K562 (cell line): Measurements from ENCODE around the gene SUDS3. TPM values are rescaled to one million over a fixed set of nuclear protein-coding genes. Genes with fewer than 3 reads are reported as not detected.
A peak's percentile ranks its signal among the peaks of the same experiment; 100 is the strongest.

Source experiments
- BDP1 ChIP-seq: IDR thresholded peaks from 3 replicates; pipeline ENCODE4 v1.6.1; 2011; ENCODE audit not compliant: insufficient read length, insufficient read depth
- CHD2 ChIP-seq: IDR thresholded peaks from 2 replicates; pipeline ENCODE4 v1.6.1; 2011; ENCODE audit warnings: low read depth, low read length
- CXXC5 ChIP-seq: fragments of 250-450 bp; sonication (Bioruptor Pico); IDR thresholded peaks from 2 replicates; pipeline ENCODE4 v1.8.0; 2022; ENCODE audit warnings: inconsistent platforms, mild to moderate bottlenecking, moderate library complexity
- ELF1 ChIP-seq: fragments of 200-800 bp; sonication (Bioruptor generic); IDR thresholded peaks from 2 replicates; pipeline ENCODE4 v1.6.1; 2016; ENCODE audit warnings: missing genetic modification characterization, missing compliant biosample characterization
- GABPA ChIP-seq: fragments of 200-800 bp; sonication (Bioruptor generic); conservative IDR thresholded peaks from 2 replicates; pipeline ENCODE4 v1.6.1; 2016; ENCODE audit warnings: low read depth, missing genetic modification characterization, missing compliant biosample characterization
- MAFG ChIP-seq: fragments of 450-650 bp; conservative IDR thresholded peaks from 2 replicates; pipeline ENCODE4 v1.6.1; 2016; ENCODE audit warnings: missing genetic modification characterization, missing compliant biosample characterization
- MAZ ChIP-seq, 2 experiments: fragments of 450-650 bp in 1 of 2; sonication (generic) in 1 of 2; formaldehyde crosslinking; IDR thresholded peaks in 1 of 2; conservative IDR thresholded peaks in 1 of 2; 2 replicates each; pipeline versions ENCODE4 v1.4.0 to v1.5.0; 2020; ENCODE audit warnings: mild to moderate bottlenecking in 1 of 2, missing genetic modification reagents in 1 of 2
- NFATC3 ChIP-seq: fragments of 450-650 bp; IDR thresholded peaks from 2 replicates; pipeline ENCODE4 v1.6.1; 2017; ENCODE audit warnings: mild to moderate bottlenecking
- PHB2 ChIP-seq: fragments of 450-650 bp; IDR thresholded peaks from 2 replicates; pipeline ENCODE4 v1.6.1; 2017; ENCODE audit warnings: low read depth
- PTBP1 ChIP-seq: fragments of 200-400 bp; formaldehyde crosslinking; IDR thresholded peaks from 2 replicates; pipeline ENCODE4 v1.6.1; 2017; ENCODE audit warnings: low read depth, low read length
- PURB ChIP-seq: sonication (generic); formaldehyde crosslinking; IDR thresholded peaks from 2 replicates; pipeline ENCODE4 v1.9.0; 2021; ENCODE audit warnings: low read depth, mild to moderate bottlenecking, missing genetic modification reagents
- SMARCA5 ChIP-seq: fragments of 450-650 bp; IDR thresholded peaks from 2 replicates; pipeline ENCODE4 v1.6.1; 2016
- ZNF217 ChIP-seq: sonication (generic); formaldehyde crosslinking; IDR thresholded peaks from 2 replicates; pipeline ENCODE4 v1.8.0; 2022; ENCODE audit warnings: mild to moderate bottlenecking, missing genetic modification reagents
- polyA plus RNA-seq, 8 experiments: library from polyadenylated mRNA; depleted of rRNA in 4 of 8; stranded (reverse) in 5 of 8; unstranded in 3 of 8; fragments of >200 nt; fragmentation: Nextera tagmentation in 2 of 8; fragmentation: Illumina TruSeq in 1 of 8; extraction: Ambion mirVana in 2 of 8; extraction: Trizol in 1 of 8; gene quantifications; 2 replicates each; pipeline versions ENCODE4 v1.2.1 to v1.2.3, GENCODE V29; 2011 to 2014; ENCODE audit warnings: inconsistent platforms in 1 of 8, missing spikeins in 1 of 8
- total RNA-seq, 7 experiments: library from RNA; depleted of rRNA in 6 of 7; stranded (reverse); fragments of >200 nt in 6 of 7; fragmentation: Illumina TruSeq in 2 of 7; extraction: Trizol in 2 of 7; gene quantifications; 2 replicates each; pipeline versions ENCODE4 v1.2.1 to v1.2.3, GENCODE V29; 2011 to 2021; ENCODE audit warnings: low replicate concordance in 1 of 7
- TF ChIP-seq, protein P1 (sequence below): fragments of 250-450 bp; sonication (Bioruptor Pico); IDR thresholded peaks from 2 replicates; pipeline ENCODE4 v1.5.0; 2021; ENCODE audit warnings: mild to moderate bottlenecking, borderline replicate concordance
- TF ChIP-seq, protein P2 (sequence below): sonication (generic); formaldehyde crosslinking; IDR thresholded peaks from 2 replicates; pipeline ENCODE4 v1.9.0; 2022; ENCODE audit warnings: mild to moderate bottlenecking, missing genetic modification reagents
- TF ChIP-seq, protein P3 (sequence below): fragments of 450-650 bp; IDR thresholded peaks from 2 replicates; pipeline ENCODE4 v1.6.1; 2018; ENCODE audit warnings: mild to moderate bottlenecking, low read depth; ENCODE audit not compliant: partially characterized antibody
- TF ChIP-seq, protein P4 (sequence below): sonication (generic); formaldehyde crosslinking; IDR thresholded peaks from 2 replicates; pipeline ENCODE4 v1.8.1; 2023; ENCODE audit warnings: mild to moderate bottlenecking, missing genetic modification reagents
- TF ChIP-seq, protein P5 (sequence below): fragments of 450-650 bp; formaldehyde crosslinking; IDR thresholded peaks from 2 replicates; pipeline ENCODE4 v1.4.0; 2022; ENCODE audit warnings: mild to moderate bottlenecking, moderate library complexity
- TF ChIP-seq, protein P6 (sequence below): sonication (generic); formaldehyde crosslinking; IDR thresholded peaks from 2 replicates; pipeline ENCODE4 v1.8.0; 2022; ENCODE audit warnings: mild to moderate bottlenecking, missing genetic modification reagents

SUDS3 gene
- total and polyA plus RNA-seq, 9 of the 15 experiments (the other 6 are each of a cell fraction or from before 2014, with no cell fraction given), result 6.6 to 30.5 (median 23.3) TPM

DNA sequence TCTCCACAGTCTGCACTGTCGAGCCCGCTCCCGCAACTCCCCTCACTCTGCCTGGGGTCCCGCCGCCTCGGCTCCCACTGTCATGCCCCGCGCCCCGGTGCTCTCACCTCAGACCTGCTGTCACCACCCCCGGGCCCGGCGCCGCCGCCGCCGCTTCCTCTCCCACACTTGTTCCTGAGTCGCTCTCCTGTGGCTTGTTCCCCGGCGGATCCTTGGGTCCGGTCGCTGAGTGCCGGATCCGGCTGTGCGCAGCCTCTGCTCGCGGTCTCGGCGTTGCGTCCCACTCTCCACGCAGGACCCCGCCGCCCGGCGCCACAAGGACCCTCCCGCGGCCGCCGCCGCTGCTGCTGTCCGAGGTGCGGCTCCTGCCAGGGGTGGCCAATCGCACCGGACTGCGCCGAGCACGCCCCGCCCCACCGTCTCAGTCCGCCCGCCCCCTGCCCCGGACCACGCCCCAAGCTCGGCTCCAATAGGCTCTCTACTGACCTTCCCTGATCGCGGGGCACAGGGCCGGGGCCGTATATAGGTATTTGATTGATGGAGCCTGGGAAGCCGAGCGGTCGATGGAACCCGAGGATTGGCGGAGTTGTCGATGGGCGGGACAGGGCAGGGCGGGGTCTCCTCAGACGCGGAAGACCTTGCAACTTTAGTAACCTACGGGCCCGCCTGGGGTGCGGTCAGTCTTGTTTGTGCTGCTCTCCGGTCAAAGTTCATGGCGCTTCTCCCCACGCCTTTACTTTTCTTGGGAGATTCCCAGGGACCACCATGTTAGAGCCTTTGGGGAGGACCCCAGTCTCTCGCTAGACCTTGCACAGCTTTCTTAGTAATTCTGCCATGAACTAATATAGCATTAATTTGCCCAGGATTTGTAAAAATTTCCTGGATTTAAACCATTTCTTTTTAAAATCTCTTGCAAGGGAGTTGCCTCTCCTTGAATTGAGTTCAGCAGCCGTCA, 3.5 kb upstream of the SUDS3 start, which contains the start of gene TAOK3 (continued):
- TF ChIP-seq, protein P1, sequence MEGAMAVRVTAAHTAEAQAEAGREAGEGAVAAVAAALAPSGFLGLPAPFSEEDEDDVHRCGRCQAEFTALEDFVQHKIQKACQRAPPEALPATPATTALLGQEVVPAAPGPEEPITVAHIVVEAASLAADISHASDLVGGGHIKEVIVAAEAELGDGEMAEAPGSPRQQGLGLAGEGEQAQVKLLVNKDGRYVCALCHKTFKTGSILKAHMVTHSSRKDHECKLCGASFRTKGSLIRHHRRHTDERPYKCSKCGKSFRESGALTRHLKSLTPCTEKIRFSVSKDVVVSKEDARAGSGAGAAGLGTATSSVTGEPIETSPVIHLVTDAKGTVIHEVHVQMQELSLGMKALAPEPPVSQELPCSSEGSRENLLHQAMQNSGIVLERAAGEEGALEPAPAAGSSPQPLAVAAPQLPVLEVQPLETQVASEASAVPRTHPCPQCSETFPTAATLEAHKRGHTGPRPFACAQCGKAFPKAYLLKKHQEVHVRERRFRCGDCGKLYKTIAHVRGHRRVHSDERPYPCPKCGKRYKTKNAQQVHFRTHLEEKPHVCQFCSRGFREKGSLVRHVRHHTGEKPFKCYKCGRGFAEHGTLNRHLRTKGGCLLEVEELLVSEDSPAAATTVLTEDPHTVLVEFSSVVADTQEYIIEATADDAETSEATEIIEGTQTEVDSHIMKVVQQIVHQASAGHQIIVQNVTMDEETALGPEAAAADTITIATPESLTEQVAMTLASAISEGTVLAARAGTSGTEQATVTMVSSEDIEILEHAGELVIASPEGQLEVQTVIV, result no peak
- TF ChIP-seq, protein P2, sequence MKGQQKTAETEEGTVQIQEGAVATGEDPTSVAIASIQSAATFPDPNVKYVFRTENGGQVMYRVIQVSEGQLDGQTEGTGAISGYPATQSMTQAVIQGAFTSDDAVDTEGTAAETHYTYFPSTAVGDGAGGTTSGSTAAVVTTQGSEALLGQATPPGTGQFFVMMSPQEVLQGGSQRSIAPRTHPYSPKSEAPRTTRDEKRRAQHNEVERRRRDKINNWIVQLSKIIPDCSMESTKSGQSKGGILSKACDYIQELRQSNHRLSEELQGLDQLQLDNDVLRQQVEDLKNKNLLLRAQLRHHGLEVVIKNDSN (CRISPR knock-in tag), result no peak
- TF ChIP-seq, protein P3, sequence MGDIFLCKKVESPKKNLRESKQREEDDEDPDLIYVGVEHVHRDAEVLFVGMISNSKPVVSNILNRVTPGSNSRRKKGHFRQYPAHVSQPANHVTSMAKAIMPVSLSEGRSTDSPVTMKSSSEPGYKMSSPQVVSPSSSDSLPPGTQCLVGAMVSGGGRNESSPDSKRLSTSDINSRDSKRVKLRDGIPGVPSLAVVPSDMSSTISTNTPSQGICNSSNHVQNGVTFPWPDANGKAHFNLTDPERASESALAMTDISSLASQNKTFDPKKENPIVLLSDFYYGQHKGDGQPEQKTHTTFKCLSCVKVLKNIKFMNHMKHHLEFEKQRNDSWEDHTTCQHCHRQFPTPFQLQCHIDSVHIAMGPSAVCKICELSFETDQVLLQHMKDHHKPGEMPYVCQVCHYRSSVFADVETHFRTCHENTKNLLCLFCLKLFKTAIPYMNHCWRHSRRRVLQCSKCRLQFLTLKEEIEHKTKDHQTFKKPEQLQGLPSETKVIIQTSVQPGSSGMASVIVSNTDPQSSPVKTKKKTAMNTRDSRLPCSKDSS, result no peak
- TF ChIP-seq SMARCA5 (no peak), MAFG (no peak), NFATC3 (no peak), CHD2 (no peak), PHB2 (no peak), MAZ (CRISPR knock-in tag; conservative IDR thresholded peaks at IDR 0.05 in 1 of 2, IDR thresholded peaks at IDR 0.05 in 1 of 2) (peak in 1 of 2 experiments; percentile 85; a peak in 3 of 4 replicates), GABPA (tag) (peak; percentile 38), ELF1 (tag) (peak; percentile 96), BDP1 (no peak), CXXC5 (peak; percentile 69), ZNF217 (CRISPR knock-in tag) (no peak), PURB (CRISPR knock-in tag) (no peak), PTBP1 (no peak)
- TF ChIP-seq, protein P4, sequence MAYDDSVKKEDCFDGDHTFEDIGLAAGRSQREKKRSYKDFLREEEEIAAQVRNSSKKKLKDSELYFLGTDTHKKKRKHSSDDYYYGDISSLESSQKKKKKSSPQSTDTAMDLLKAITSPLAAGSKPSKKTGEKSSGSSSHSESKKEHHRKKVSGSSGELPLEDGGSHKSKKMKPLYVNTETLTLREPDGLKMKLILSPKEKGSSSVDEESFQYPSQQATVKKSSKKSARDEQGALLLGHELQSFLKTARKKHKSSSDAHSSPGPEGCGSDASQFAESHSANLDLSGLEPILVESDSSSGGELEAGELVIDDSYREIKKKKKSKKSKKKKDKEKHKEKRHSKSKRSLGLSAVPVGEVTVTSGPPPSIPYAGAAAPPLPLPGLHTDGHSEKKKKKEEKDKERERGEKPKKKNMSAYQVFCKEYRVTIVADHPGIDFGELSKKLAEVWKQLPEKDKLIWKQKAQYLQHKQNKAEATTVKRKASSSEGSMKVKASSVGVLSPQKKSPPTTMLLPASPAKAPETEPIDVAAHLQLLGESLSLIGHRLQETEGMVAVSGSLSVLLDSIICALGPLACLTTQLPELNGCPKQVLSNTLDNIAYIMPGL (CRISPR knock-in tag), result no peak
- TF ChIP-seq, protein P5, sequence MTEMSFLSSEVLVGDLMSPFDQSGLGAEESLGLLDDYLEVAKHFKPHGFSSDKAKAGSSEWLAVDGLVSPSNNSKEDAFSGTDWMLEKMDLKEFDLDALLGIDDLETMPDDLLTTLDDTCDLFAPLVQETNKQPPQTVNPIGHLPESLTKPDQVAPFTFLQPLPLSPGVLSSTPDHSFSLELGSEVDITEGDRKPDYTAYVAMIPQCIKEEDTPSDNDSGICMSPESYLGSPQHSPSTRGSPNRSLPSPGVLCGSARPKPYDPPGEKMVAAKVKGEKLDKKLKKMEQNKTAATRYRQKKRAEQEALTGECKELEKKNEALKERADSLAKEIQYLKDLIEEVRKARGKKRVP (CRISPR knock-in tag), result no peak
- TF ChIP-seq, protein P6, sequence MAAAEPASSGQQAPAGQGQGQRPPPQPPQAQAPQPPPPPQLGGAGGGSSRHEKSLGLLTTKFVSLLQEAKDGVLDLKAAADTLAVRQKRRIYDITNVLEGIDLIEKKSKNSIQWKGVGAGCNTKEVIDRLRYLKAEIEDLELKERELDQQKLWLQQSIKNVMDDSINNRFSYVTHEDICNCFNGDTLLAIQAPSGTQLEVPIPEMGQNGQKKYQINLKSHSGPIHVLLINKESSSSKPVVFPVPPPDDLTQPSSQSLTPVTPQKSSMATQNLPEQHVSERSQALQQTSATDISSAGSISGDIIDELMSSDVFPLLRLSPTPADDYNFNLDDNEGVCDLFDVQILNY, result no peak
